Spleen (tissue), 7 donors: ENCODE data around the gene HSD17B1.

Experiments used
- POLR2A ChIP-seq, 3 donors: fragments of 450-650 bp; IDR thresholded peaks; one replicate each; pipeline ENCODE4 v1.5.1; 2017; ENCODE audit warnings: antibody characterized with exemption in 3 of 3, mild to moderate bottlenecking in 1 of 3
- POLR2AphosphoS5 ChIP-seq, 3 donors: sonication (generic); formaldehyde crosslinking; IDR thresholded peaks; one replicate each; pipeline ENCODE4 v1.5.1; 2017; ENCODE audit warnings: antibody characterized with exemption in 3 of 3
- TF ChIP-seq, protein P1 (sequence below), 11 experiments: fragments of 200-600 bp in 7 of 11; fragments of 450-650 bp in 4 of 11; sonication (generic) in 4 of 11; IDR thresholded peaks in 8 of 11; conservative IDR thresholded peaks in 3 of 11; 1 replicate in 7 of 11; 2 replicates in 4 of 11; pipeline versions ENCODE4 v1.4.0 to v1.8.0; 2016 to 2021; ENCODE audit warnings: antibody characterized with exemption in 11 of 11, inconsistent platforms in 4 of 11, mild to moderate bottlenecking in 1 of 11
- donor health status: DM: no; HTN: no; CAD: no; lungs with moderate emphysema.
- donor health status: DM: no; HTN: no; CAD: no.
- donor health status: DM: no; HTN: no; CAD: no.

DNA sequence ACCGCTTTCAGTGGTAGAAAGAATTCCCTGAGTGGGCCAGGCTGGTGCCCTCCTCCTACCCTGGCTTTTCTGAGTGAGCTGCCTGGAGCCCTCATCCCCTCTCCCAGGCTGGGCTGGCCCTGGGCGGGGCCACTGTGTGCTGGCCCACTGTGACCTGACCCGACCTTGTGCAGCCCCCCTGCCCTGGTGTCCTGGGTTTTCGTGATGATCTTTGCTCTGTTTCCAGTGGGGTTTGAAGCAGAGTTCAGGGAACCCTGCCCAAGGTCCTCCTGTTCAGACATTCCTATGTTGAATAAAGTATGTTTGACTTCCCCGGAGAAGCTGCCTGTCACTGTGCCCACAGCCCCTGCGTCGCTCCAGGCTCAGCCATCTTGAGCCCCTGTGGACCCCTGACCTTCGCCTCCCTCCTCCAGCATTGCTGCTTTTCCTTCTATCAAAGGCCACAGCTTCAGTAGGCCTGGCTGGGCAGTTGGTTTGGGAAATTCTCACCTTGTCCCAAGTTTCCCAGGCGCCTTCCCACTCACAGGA, 30.4 kb upstream of the HSD17B1 start:
- TF ChIP-seq POLR2A (IDR thresholded peaks at IDR 0.05) (no peak), POLR2AphosphoS5 (IDR thresholded peaks at IDR 0.05) (no peak)
- TF ChIP-seq, protein P1, sequence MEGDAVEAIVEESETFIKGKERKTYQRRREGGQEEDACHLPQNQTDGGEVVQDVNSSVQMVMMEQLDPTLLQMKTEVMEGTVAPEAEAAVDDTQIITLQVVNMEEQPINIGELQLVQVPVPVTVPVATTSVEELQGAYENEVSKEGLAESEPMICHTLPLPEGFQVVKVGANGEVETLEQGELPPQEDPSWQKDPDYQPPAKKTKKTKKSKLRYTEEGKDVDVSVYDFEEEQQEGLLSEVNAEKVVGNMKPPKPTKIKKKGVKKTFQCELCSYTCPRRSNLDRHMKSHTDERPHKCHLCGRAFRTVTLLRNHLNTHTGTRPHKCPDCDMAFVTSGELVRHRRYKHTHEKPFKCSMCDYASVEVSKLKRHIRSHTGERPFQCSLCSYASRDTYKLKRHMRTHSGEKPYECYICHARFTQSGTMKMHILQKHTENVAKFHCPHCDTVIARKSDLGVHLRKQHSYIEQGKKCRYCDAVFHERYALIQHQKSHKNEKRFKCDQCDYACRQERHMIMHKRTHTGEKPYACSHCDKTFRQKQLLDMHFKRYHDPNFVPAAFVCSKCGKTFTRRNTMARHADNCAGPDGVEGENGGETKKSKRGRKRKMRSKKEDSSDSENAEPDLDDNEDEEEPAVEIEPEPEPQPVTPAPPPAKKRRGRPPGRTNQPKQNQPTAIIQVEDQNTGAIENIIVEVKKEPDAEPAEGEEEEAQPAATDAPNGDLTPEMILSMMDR (IDR thresholded peaks at IDR 0.05 in 8 of 11, conservative IDR thresholded peaks at IDR 0.05 in 3 of 11) = no peak
